H1 (cell line): ENCODE data around the gene KCNQ2. TPM values are rescaled to one million over a fixed set of nuclear protein-coding genes. Genes with fewer than 3 reads are reported as not detected.
A peak's percentile ranks its signal among the peaks of the same experiment; 100 is the strongest.

Experiments
- CTCF ChIA-PET: fragments of 300-600 bp; sonication (Branson Sonifier 250); formaldehyde crosslinking; loops from one replicate; lab custom pipeline; 2021; ENCODE audit not compliant: partially characterized antibody; lab: Charles Lee
- POLR2A ChIA-PET: fragments of 300-600 bp; sonication (Branson Sonifier 250); formaldehyde crosslinking; loops from one replicate; lab custom pipeline; 2021; ENCODE audit warnings: inconsistent platforms; ENCODE audit not compliant: partially characterized antibody; lab: Charles Lee
- DNase-seq, 2 experiments: peaks; one replicate each; pipeline versions ENCODE4 v3.0.0 to v3.0.0-alpha.2; 2010 to 2022; ENCODE audit warnings: low spot score in 2 of 2, low read depth in 1 of 2, mixed read lengths in 1 of 2
- FAIRE-seq: peaks from 2 replicates; lab custom pipeline; 2011; peaks lifted over from hg19 to GRCh38; lab: Jason Lieb, UNC
- H2AFZ ChIP-seq: 2 replicates; pipeline ENCODE4 v1.8.1; 2012; ENCODE audit warnings: low read length, inconsistent platforms
- H2AK5ac ChIP-seq: 2 replicates; pipeline ENCODE4 v1.6.1; 2013; ENCODE audit warnings: low read depth, low read length
- H2BK120ac ChIP-seq: replicated peaks from 2 replicates; pipeline ENCODE3; 2013; ENCODE audit warnings: low read depth, low read length, inconsistent platforms
- H2BK12ac ChIP-seq: 2 replicates; pipeline ENCODE4 v1.6.1; 2013; ENCODE audit warnings: low read depth, low read length
- H2BK15ac ChIP-seq: 2 replicates; pipeline ENCODE4 v1.6.1; 2013; ENCODE audit warnings: low read length
- H2BK20ac ChIP-seq: 2 replicates; pipeline ENCODE4 v1.6.1; 2013; ENCODE audit warnings: low read length
- H2BK5ac ChIP-seq: 2 replicates; pipeline ENCODE4 v1.6.1; 2013; ENCODE audit warnings: low read depth, low read length
- H3K14ac ChIP-seq: 2 replicates; pipeline ENCODE4 v1.6.1; 2013; ENCODE audit warnings: inconsistent platforms; ENCODE audit not compliant: insufficient read length
- H3K18ac ChIP-seq: 2 replicates; pipeline ENCODE4 v1.6.1; 2013; ENCODE audit warnings: low read length; ENCODE audit errors: extremely low read depth
- H3K23ac ChIP-seq: 2 replicates; pipeline ENCODE4 v1.6.1; 2013; ENCODE audit warnings: inconsistent platforms; ENCODE audit not compliant: insufficient read length
- H3K23me2 ChIP-seq: 2 replicates; pipeline ENCODE4 v1.6.1; 2013; ENCODE audit warnings: low read depth, low read length
- H3K27ac ChIP-seq: 2 replicates; pipeline ENCODE4 v1.6.1; 2011; ENCODE audit warnings: low read depth, low read length, inconsistent platforms
- H3K27me3 ChIP-seq, 4 experiments: replicated peaks in 1 of 4; 1 replicate in 1 of 4; 2 replicates in 3 of 4; pipeline versions ENCODE4 v1.6.1 to v1.8.1; 2011 to 2013; ENCODE audit warnings: low read length in 3 of 4, mild to moderate bottlenecking in 3 of 4, inconsistent platforms in 2 of 4, mixed read lengths in 2 of 4, moderate library complexity in 1 of 4; ENCODE audit not compliant: control insufficient read depth in 3 of 4, insufficient read depth in 3 of 4; ENCODE audit errors: extremely low read depth in 1 of 4
- H3K36me3 ChIP-seq, 4 experiments: 2 replicates each; pipeline versions ENCODE4 v1.6.1 to v1.8.1; 2011 to 2013; ENCODE audit warnings: mild to moderate bottlenecking in 4 of 4, low read length in 3 of 4, moderate library complexity in 2 of 4, control low read depth in 1 of 4, inconsistent platforms in 1 of 4; ENCODE audit not compliant: insufficient read depth in 4 of 4, control insufficient read depth in 2 of 4
- H3K4ac ChIP-seq: replicated peaks from 2 replicates; pipeline ENCODE3; 2013; ENCODE audit warnings: low read length, low read depth, mixed read lengths, inconsistent platforms; ENCODE audit not compliant: insufficient read length
- H3K4me1 ChIP-seq, 4 experiments: replicated peaks in 1 of 4; 1 replicate in 1 of 4; 2 replicates in 3 of 4; pipeline versions ENCODE4 v1.6.1 to v1.8.1; 2011 to 2013; ENCODE audit warnings: low read length in 3 of 4, inconsistent platforms in 2 of 4, mixed read lengths in 1 of 4; ENCODE audit not compliant: insufficient read depth in 4 of 4, control insufficient read depth in 3 of 4
- H3K4me2 ChIP-seq, 2 experiments: 2 replicates each; pipeline versions ENCODE4 v1.6.1 to v1.8.1; 2011 to 2013; ENCODE audit warnings: low read depth in 2 of 2, low read length in 2 of 2, control low read depth in 1 of 2, inconsistent platforms in 1 of 2, mild to moderate bottlenecking in 1 of 2; ENCODE audit not compliant: insufficient read depth in 1 of 2
- H3K4me3 ChIP-seq, 4 experiments: fragments of 200-600, 300-600 bp in 1 of 4; sonication (generic), shearing (Covaris generic), sonication (Bioruptor Twin) in 1 of 4; 2 replicates each; pipeline versions ENCODE4 v1.5.1 to v1.8.1; 2011 to 2016; ENCODE audit warnings: low read length in 4 of 4, low read depth in 3 of 4, control low read depth in 2 of 4, inconsistent platforms in 2 of 4, mild to moderate bottlenecking in 2 of 4, mixed read lengths in 1 of 4, moderate library complexity in 1 of 4; ENCODE audit not compliant: insufficient read depth in 2 of 4; ENCODE audit errors: extremely low read depth in 1 of 4
- H3K56ac ChIP-seq: replicated peaks from 2 replicates; pipeline ENCODE3; 2013; ENCODE audit warnings: low read depth, mild to moderate bottlenecking, mixed read lengths, low read length, inconsistent platforms; ENCODE audit not compliant: insufficient read length
- H3K79me1 ChIP-seq: 2 replicates; pipeline ENCODE4 v1.6.1; 2013; ENCODE audit warnings: low read depth, low read length, control low read depth
- H3K79me2 ChIP-seq, 2 experiments: 2 replicates each; pipeline versions ENCODE4 v1.6.1 to v1.8.1; 2012 to 2013; ENCODE audit warnings: low read length in 2 of 2, mild to moderate bottlenecking in 2 of 2, inconsistent platforms in 1 of 2; ENCODE audit not compliant: insufficient read depth in 2 of 2, control insufficient read depth in 1 of 2
- H3K9ac ChIP-seq, 4 experiments: replicated peaks in 1 of 4; 1 replicate in 1 of 4; 2 replicates in 3 of 4; pipeline versions ENCODE4 v1.6.1 to v1.8.1; 2011 to 2013; ENCODE audit warnings: low read depth in 3 of 4, low read length in 3 of 4, control low read depth in 2 of 4, mild to moderate bottlenecking in 2 of 4, moderate library complexity in 2 of 4, inconsistent platforms in 1 of 4; ENCODE audit errors: extremely low read depth in 1 of 4
- H3K9me3 ChIP-seq, 2 experiments: 2 replicates each; pipeline versions ENCODE4 v1.6.1 to v1.8.1; 2012 to 2013; ENCODE audit warnings: mild to moderate bottlenecking in 2 of 2, moderate library complexity in 2 of 2, control low read depth in 1 of 2, inconsistent platforms in 1 of 2, low read depth in 1 of 2, low read length in 1 of 2, mixed read lengths in 1 of 2; ENCODE audit not compliant: insufficient read depth in 2 of 2
- H4K20me1 ChIP-seq, 2 experiments: replicated peaks in 1 of 2; 2 replicates each; pipeline versions ENCODE3 to v1.8.1; 2011 to 2013; ENCODE audit warnings: inconsistent platforms in 2 of 2, low read length in 2 of 2, mild to moderate bottlenecking in 1 of 2; ENCODE audit not compliant: insufficient read depth in 2 of 2, control insufficient read depth in 1 of 2
- H4K5ac ChIP-seq: 2 replicates; pipeline ENCODE4 v1.6.1; 2013; ENCODE audit warnings: low read length, low read depth, mixed read lengths, inconsistent platforms; ENCODE audit not compliant: insufficient read length
- H4K8ac ChIP-seq: 2 replicates; pipeline ENCODE4 v1.8.0; 2013; ENCODE audit warnings: mild to moderate bottlenecking, moderate library complexity, low read length, inconsistent platforms; ENCODE audit not compliant: insufficient read depth; ENCODE audit errors: extremely low read depth
- H4K91ac ChIP-seq: replicated peaks from 2 replicates; pipeline ENCODE3; 2013; ENCODE audit warnings: low read length, mixed read lengths, inconsistent platforms; ENCODE audit not compliant: insufficient read length
- ATF2 ChIP-seq: IDR thresholded peaks from 2 replicates; pipeline ENCODE4 v1.6.1; 2012; ENCODE audit warnings: low read length, inconsistent platforms
- BCL11A ChIP-seq, 2 experiments: IDR thresholded peaks; one replicate each; pipeline ENCODE4 v1.6.1; 2011; ENCODE audit warnings: low read depth in 2 of 2, low read length in 2 of 2, mild to moderate bottlenecking in 2 of 2
- CREB1 ChIP-seq: IDR thresholded peaks from 2 replicates; pipeline ENCODE4 v1.6.1; 2012; ENCODE audit warnings: inconsistent platforms
- JUND ChIP-seq: IDR thresholded peaks from 2 replicates; pipeline ENCODE4 v1.6.1; 2011; ENCODE audit warnings: mild to moderate bottlenecking, improper control_type of control experiment, low read length
- KDM1A ChIP-seq: fragments of 200-600, 300-600 bp; sonication (generic); IDR thresholded peaks from 2 replicates; pipeline ENCODE4 v1.7.1; 2016; ENCODE audit warnings: mild to moderate bottlenecking, low read length, borderline replicate concordance
- MAX ChIP-seq: IDR thresholded peaks from 2 replicates; pipeline ENCODE4 v1.6.1; 2012; ENCODE audit warnings: inconsistent platforms
- SIN3A ChIP-seq, 2 experiments: IDR thresholded peaks in 1 of 2; conservative IDR thresholded peaks in 1 of 2; 2 replicates each; pipeline ENCODE4 v1.6.1; 2011 to 2012; ENCODE audit warnings: low read length in 2 of 2, improper control_type of control experiment in 1 of 2, low read depth in 1 of 2, mild to moderate bottlenecking in 1 of 2
- SP1 ChIP-seq: IDR thresholded peaks from 2 replicates; pipeline ENCODE4 v1.6.1; 2011; ENCODE audit warnings: low read depth, low read length
- WGBS, 2 experiments: shearing (Covaris generic) in 1 of 2; methylation state at CpG; one replicate each; pipeline versions ENCODE4 v1.1.6 to v1.1.7; 2013 to 2015; ENCODE audit warnings: low lambda C conversion rate in 2 of 2, mixed read lengths in 2 of 2, inconsistent platforms in 1 of 2, low coverage in 1 of 2, missing lambda C conversion rate in 1 of 2; ENCODE audit not compliant: insufficient replicate concordance in 2 of 2, insufficient coverage in 1 of 2, insufficient read length in 1 of 2; ENCODE audit errors: extremely low coverage in 1 of 2, missing lambda C conversion rate in 1 of 2; 5-methylcytosine and 5-hydroxymethylcytosine counted together
- polyA plus RNA-seq, 7 experiments: library from polyadenylated mRNA; depleted of rRNA in 3 of 7; stranded (reverse) in 5 of 7; unstranded in 2 of 7; fragments of >200 nt in 5 of 7; fragments of 200-250 nt in 2 of 7; gene quantifications; 1 replicate in 5 of 7; 2 replicates in 1 of 7; 4 replicates in 1 of 7; pipeline versions ENCODE4 v1.2.1 to v1.2.3, GENCODE V29; 2011 to 2013; ENCODE audit warnings: missing spikeins in 2 of 7, mixed read lengths in 2 of 7
- total RNA-seq: library from RNA; stranded (reverse); fragmentation: NEBNext Ultra II Directional; extraction: Animal tissue kit (Norgen Biotek cat#: 25700); gene quantifications from 2 replicates; pipeline ENCODE4 v1.2.1, GENCODE V29; 2021

The KCNQ2 gene
- total and polyA plus RNA-seq, 2 of the 8 experiments (the other 6 are each of a cell fraction or from before 2014, with no cell fraction given): 82.6 to 243 TPM

- Histone ChIP-seq H3K79me2 (no peaks in the 10 kb centered on the region), H3K4me3 (peak overlapping the region in 3 of 4 experiments; percentile 18 to 45 (median 26); a peak in 3 of 8 replicates), H3K23me2 (peaks cover 3% of the 10 kb centered on the region; the same call in 1 of the 2 replicates), H2AK5ac (no peak overlapping the region), H3K23ac (no peak overlapping the region), H3K18ac (peak overlapping the region; percentile 48; the same call in 1 of the 2 replicates), H4K5ac (no peak overlapping the region), H3K4me2 (peak overlapping the region; percentile 38 to 59; a peak in 3 of 4 replicates), H3K14ac (no peak overlapping the region), H4K20me1 (peaks cover 0 to 1% of the 10 kb centered on the region in 2 experiments), H2BK15ac (no peak overlapping the region; the same call in 1 of the 2 replicates), H2AFZ (no peak overlapping the region), H3K9ac (no peak overlapping the region), H3K56ac (no peak overlapping the region), H3K4me1 (peaks cover 0 to 25% (median 16%) of the 10 kb centered on the region in 4 experiments; a peak in 6 of 7 replicates), H2BK120ac (no peak overlapping the region), H3K79me1 (no peaks in the 10 kb centered on the region), H3K27me3 (peaks cover 11 to 32% (median 26%) of the 10 kb centered on the region in 4 experiments), H3K4ac (no peak overlapping the region), H2BK5ac (no peak overlapping the region; the same call in 1 of the 2 replicates), H2BK20ac (no peak overlapping the region), H3K9me3 (no peaks in the 10 kb centered on the region; a peak in 2 of 4 replicates), H3K27ac (no peak overlapping the region), H4K91ac (no peak overlapping the region), H2BK12ac (no peak overlapping the region; the same call in 1 of the 2 replicates), H3K36me3 (no peaks in the 10 kb centered on the region), H4K8ac (peak overlapping the region; percentile 94; the same call in 1 of the 2 replicates)
- ChIA-PET CTCF (interaction anchor here (1.0 to 1.7 kb wide), 3 partner anchors 9 to 20 kb away, joined by 3 to 6 read pairs (median 3); no protein-coding TSS in a partner anchor), POLR2A (interaction anchor here (0.6 to 2.0 kb wide), 3 partner anchors 20 to 186 kb away, joined by 3 to 6 read pairs (median 5); partner anchors contain the start of gene PTK6)
- WGBS, 2 experiments: 53% methylated on average over 21 of the region's 26 CpGs; no CpG with 5 or more reads in 1 of the 2 experiments
- no peak for FAIRE-seq
- DNase-seq: peak in 1 of 2 experiments; percentile 82
- TF ChIP-seq SP1: no peak
- TF ChIP-seq BCL11A (IDR thresholded peaks at IDR 0.05; ENCODE audit: low read depth in 2 of 2, low read length in 2 of 2): no peak
- TF ChIP-seq JUND: peak; percentile 88
- peak; percentile 80; the same call in 1 of the 2 replicates for TF ChIP-seq KDM1A
- TF ChIP-seq SIN3A (conservative IDR thresholded peaks at IDR 0.05 in 1 of 2, IDR thresholded peaks at IDR 0.05 in 1 of 2; ENCODE audit: low read depth in 1 of 2, low read length in 2 of 2): no peak
- peak; percentile 98; the same call in 1 of the 2 replicates for TF ChIP-seq ATF2
- peak; percentile 67 for TF ChIP-seq CREB1
- TF ChIP-seq MAX: 0 out of 2 replicates have a peak, but pooled peaks have one; percentile 3
Measured at GRCh38 chr20:63501818-63502670, 29.6 kb upstream of the KCNQ2 start.
